Activated CD4-positive, alpha-beta T cell treated with anti-CD3 and anti-CD28 coated beads for 24 hours (primary cell): ENCODE data around the gene TRIP10.
"Not testable (repeated sequence)": the region's sequence is repeated elsewhere in the genome, so short reads cannot be mapped to it uniquely, and the experiment has no call there.

Experiments
- DNase-seq, 2 donors: peaks; one replicate each; pipeline ENCODE4 v3.0.0-alpha.2; 2020; ENCODE audit warnings: low read depth in 2 of 2

Gene TRIP10, protein sequence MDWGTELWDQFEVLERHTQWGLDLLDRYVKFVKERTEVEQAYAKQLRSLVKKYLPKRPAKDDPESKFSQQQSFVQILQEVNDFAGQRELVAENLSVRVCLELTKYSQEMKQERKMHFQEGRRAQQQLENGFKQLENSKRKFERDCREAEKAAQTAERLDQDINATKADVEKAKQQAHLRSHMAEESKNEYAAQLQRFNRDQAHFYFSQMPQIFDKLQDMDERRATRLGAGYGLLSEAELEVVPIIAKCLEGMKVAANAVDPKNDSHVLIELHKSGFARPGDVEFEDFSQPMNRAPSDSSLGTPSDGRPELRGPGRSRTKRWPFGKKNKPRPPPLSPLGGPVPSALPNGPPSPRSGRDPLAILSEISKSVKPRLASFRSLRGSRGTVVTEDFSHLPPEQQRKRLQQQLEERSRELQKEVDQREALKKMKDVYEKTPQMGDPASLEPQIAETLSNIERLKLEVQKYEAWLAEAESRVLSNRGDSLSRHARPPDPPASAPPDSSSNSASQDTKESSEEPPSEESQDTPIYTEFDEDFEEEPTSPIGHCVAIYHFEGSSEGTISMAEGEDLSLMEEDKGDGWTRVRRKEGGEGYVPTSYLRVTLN

DNA sequence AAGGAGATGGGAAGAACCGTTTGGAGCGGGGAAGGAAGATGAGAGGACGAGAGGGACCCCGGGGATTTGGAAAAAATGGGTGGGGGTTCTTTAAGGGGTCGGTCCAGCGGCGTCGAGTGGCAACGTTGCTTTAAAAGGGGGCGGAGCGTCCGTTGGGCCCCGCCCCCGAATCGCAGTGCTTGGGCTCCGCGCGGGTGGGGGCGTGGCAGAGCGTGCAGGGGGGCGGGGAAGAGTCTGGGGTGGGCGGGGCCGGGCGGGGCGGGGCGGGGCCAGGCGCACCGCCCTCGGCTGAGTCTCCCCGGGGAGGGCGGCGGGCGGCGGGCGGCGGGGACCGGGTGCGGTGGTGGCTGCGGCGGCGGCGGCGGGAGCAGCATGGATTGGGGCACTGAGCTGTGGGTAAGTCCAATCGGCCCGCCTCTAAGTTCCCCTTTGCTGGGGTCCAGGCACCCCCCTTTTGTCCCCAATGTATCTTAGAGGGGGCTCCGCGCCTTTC is at the start of gene TRIP10:
TSS of gene TRIP10 (plus strand) at position 291 of the 493 bp plus-strand sequence. CDS start at position 373, 82 bp downstream.
- DNase-seq, result peak; percentile 65 to 77

DNA sequence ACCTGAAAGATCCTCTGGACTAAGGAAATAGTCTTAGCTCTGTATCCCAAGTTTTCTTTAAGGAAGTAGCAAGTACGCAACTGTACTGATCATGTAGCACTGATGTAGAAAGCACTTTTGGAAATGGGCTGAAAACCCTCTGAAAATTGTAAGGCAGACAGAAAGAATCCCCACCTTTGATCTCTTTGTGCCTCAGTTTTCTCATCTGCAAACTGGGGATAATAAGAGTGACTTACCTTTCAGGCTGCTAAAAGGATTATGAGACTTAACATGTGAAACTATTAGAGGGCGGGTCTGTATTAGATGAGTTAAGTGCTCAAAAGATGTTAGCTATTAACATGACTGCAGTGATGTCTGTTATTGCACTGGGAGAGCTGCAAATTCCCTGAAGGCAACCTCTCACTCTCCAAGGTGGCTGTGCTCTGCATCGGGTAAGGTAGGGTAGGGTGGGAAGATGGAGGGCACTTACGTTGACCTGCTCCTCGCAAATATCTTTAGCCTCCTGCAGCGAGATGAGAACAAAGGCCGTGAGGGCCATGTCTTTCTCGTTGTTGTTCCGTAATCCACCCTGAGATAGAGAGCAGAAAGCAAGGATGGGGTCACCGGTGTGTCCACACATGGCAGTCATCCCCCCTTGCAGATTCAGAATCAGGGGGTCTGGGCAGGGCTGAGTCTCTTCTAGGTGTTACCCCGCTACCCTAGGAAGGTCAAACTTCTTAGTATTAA is 49.2 kb upstream of the TRIP10 start:
- no peak for DNase-seq

DNA sequence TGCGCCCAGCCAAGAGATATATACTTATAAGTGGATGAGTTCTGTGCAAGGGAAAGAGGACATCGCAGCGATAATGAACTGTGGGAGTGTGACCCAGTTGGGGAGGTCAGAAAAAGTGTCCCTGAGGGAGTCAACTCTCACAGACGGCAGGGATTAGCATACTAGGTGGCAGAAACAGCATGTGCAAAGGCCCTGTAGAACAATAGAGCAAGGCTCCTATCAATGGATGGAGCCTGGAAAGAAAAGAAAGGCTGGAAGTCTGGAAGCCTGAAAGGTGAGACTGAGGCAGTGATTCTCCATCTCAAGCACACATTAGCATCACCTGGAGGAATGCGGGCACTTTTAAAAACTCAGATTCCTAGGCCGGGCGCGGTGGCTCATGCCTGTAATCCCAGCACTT is 48.1 kb upstream of the TRIP10 start:
- DNase-seq, result no peak

DNA sequence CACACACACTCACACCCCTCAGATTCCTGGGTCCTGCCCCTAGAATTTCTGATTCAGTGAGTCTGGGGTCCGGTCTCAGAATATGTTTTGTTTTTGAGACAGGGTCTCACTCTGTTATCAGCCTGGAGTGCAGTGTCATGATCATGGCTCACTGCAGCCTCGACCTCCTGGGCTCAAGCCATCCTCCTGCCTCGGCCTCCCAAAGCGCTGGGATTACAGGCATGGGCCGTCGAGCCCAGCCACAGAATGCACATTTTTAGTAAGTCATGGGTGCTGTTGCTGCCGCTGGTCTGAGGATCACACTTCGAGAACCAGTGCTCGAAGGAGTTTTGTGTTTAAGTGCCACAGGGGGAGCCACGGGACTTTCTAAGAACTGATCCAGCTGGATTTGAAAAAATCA is 47.5 kb upstream of the TRIP10 start:
- no peak for DNase-seq

DNA sequence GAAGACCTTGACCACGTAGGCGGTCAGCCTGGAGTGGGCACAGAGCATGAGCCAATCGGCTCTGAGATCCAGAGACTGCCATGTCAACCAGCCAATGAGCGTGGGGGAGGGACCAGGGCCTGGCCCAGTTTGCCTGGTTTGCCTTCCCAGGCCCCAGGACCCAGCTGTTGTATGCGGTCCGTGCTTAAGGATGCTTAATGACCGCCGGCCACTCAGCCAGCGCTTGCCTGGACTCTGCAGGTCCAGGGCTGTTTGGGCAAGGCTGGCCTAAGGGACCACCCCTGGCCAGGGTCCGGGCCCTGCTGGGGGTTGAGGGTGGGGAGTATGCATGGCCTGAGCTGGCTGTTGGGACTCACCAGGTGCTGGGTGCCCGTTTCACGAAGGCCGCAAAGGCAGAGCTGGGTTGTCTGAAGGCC is 46.4 kb upstream of the TRIP10 start:
- no peak for DNase-seq

DNA sequence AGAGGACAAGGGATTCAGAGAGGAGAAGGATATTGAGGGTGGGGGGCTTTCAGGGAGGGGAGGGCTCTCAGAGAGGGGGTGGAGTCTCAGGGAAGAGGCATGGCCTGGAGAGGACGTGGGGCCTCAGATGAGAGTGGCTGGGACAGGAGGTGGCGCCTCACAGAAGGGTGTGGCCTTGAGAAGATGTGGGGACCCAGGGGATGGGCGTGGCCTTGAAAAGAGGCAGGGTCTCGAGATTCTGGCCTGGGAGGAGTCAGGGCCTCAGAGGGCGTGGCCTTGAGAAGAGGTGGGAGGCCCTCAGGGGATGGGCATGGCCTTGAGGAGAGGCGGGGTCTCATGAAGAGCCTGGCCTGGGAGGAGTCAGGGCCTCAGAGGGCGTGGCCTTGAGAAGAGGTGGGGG is 45.8 kb upstream of the TRIP10 start:
- DNase-seq, result no peak

DNA sequence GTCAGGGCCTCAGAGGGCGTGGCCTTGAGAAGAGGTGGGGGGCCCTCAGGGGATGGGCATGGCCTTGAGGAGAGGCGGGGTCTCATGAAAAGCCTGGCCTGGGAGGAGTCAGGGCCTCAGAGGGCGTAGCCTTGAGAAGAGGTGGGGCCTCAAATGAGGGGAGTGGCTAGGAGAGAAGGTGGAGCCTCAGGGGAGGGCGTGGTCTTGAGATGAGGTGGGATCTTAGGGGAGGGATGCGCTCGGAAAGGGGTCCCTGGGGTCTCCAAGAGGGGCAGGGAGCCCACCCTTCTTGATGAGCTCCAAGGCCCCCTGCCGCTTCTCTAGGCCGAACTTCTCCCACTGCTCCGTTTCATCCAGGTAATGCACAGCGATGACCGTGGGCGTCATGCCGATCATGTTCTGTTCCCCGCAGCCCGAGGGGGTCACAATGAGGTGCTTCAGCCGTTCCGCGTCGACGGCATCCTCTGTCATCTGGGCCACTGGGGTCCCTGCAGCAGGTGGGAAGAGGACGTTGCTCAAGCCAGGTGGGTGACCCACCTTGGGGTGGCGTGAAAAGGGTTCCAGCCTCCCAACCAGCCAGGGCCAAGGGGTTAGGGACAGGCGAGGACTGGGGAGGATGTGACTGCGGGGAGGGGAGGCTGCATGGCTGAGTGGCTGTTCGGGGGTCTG is 45.2 kb upstream of the TRIP10 start:
- no peak for DNase-seq

DNA sequence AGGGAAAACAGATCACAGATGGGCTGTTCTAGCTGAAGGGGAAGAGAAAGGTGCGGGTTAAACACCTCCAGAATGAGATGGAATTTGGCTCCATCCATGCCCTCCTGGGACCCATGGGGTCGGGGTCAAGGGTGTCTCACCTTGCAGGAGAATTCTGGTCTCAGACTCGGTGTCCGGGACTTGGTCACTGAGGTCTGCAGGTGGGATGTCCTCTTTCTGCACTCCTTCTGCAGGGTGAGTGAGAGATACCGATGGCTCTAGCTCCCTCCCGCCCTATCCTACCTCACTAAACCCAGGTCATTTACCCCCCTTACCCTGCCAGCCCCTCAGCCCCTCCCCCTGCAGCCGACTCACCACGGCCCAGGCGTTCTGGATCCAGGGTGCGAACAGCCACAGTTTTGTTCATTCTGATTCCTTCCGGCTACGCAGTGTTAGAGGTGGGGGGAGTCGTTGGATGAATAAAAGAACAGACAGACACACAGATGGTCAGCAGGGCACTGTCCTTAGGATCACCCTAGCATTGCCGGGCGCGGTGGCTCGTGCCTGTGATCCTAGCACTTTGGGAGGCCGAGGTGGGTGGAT is 43.1 kb upstream of the TRIP10 start:
- no peak for DNase-seq

DNA sequence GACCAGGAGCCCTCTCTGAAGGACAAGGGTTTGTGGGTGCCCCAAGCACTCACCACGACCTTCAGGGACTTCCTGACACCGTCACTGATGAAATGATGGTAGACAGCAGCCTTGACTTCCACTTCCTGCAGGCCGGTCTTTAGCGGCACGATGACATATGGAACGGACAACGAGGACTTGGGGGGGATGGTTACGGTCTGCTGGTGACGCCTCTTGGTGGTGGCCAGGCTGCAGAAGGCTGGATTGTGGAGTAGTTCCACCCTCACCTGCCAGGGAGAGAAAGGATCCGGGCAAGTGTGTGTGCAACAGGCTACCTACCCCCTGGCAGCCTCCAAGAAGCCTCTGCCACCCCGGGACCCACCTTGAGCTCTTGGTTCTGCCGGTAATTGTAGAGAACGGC is 42.2 kb upstream of the TRIP10 start:
- no peak for DNase-seq

DNA sequence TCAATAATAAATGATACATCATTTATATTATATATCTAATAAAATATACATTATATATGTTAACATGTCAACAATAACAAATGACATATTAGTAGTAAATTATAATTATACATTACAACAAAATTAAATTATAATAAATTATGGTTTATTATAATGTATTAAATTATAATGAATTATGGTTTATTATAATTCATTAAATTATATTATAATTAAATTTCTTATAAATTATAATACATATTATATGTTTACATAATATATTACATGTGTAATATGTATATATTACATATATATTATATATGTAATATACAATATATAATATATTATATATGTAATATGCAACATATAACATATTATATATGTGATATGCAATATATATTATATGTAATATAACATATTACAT is 39.5 kb upstream of the TRIP10 start:
- no peak for DNase-seq

DNA sequence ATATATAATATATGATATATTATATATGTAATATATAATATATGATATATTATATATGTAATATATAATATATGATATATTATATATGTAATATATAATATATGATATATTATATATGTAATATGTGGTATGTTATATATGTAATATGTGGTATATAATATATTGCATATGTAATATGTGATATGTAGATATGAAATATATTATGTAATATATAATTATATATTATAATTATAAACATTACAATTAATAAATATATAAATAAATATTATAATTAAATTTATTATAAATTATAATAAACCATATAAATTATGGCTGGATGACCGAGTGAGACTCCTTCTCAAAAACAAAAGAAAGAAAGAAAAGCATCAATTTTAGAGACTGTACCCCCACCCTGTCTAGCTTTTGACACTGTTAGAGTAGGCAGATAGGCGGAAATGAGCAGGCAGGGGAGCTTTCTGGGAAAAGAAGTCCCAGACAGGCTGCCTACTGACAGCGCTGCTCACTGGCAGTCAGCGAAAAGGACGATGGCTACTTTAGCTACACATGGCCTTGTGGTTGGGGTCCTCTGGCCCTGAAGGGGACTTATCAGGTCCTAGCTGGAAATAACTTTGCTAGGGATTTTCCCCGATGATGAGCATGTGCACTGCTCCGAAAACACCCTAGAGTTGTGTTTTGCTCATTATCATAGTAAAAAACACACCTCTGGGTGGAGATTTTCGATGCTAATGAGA is 38.7 kb upstream of the TRIP10 start:
- no peak for DNase-seq

DNA sequence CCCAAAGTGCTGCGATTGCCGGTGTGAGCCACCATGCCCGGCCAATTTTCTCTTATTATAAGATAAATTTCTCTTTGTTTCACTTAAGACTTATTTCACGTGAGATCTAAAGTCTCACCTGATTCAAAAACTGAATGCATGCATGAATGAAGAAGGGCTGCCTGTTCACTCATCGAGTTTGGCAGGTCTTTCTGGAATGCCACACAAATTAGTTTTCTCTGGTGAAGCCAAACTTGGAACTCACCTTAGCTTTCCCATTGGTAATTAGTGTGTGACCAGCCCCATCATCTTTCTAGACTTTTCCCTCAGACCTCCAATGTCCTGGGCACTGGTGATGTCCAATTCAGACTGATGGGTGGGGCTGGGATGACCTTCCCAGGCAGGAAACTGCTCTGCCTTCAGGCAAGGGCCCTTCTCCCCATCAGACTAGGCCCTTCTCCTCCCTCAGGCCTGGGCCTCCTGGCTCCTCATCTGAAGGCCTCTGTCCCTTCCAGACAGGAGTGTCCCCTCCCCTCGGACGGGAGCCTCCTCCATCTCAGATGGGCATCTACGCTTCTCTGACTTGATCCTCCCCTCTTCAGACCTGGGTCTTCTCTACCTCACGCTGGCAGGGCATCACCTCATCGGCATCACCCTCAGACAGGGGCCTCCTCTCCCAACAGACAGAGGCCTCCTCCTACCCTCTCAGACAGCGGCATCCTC is 33.4 kb upstream of the TRIP10 start:
- no peak for DNase-seq

DNA sequence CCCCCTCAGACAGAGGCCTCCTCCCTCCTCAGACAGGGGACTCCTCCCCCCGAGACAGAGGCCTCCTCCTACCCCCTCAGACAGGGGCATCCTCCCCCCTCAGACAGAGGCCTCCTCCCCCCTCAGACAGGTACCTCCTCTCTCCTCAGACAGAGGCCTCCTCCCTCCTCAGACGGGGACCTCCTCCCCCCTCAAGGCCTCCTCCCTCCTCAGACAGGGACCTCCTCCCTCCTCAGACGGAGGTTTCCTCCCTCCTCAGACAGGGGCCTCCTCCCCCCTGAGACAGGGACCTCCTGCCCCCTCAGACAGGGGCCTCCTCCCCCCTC is 32.9 kb upstream of the TRIP10 start:
- DNase-seq, result no peak

DNA sequence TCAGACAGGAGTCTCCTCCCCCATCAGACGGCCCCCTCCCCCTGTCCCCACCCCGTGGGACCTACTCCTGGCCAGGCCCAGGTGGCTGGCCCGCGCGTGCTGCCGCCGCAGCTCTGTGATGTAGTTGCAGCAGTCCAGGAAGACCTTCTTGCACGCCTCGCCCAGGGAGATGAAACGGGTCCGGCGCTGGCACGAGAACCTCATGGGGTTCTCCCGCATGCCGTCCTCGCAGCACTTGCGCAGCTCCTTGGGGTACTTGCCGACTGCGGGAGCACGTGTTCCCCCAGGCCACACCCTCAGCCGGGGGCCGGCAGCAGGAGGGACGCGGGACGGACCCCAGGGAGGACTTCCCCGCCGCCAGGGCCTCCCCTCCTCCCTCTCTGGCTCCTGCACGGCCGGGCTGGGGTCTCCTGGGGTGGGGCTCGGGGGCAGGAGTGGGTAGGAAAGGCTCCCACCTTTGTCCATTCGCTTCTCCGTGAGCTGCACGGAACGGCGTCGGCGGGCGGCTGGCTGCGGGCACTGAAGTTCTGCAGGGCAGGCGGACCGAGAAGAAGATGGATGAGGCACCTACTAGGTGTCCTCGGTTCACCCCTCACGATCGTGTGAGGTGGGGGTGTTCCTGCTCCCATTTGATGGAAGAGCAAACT is 32.3 kb upstream of the TRIP10 start:
- DNase-seq, result no peak

DNA sequence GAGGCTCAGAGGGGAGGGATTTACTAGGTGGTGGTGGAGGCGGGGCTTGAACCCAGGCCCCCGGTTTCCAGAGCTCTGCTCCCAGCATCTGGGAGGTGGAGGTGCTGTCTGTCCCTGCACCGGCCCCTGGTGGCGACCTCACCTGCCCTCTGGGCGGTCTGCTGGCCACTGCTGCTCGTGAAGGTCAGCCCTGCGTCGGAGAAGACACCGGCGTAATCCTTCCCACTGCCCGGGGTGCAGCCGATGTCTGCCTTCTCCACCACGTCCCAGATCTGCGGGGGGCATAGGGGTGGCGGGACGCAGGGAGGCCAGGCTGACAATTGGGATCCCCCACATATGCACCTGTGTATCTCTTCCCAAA is 31.8 kb upstream of the TRIP10 start:
- DNase-seq, result no peak

DNA sequence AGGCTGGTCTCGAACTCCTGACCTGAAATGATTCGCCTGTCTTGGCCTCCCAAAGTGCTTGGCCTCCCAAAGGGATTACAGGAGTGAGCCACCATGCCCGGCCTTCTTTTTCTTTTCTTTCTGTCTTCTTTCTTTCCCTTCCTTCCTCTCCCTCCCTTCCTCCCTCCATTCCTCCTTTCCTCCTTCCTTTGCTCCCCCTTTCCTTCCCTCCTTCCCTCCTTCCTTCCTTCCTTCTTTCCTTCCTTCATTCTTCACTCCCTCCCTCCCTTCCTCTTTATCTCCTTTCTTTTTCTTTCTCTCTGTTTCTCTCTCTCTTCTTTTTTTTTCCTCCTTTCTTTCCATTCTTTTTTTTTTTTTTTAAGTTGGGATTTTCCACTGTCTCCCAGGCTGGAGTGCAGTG is 31.1 kb upstream of the TRIP10 start:
- DNase-seq, result no peak

DNA sequence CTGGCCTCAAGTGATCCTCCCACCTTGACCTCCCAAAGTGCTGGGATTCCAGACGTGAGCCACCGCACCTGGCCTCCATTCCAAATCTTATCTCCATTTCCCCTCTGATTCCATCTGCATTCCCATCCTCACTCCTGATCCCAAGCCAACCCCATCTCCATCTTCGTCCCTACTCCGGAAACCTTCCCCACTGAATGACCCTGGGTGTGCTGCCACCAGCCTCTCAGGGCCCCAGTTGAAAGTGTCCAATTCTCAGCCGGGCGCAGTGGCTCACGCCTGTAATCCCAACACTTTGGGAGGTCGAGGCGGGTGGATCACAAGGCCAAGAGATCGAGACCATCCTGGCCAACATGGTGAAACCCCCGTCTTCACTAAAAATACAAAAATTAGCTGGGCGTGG is 30.6 kb upstream of the TRIP10 start:
- not testable (repeated sequence) for DNase-seq

DNA sequence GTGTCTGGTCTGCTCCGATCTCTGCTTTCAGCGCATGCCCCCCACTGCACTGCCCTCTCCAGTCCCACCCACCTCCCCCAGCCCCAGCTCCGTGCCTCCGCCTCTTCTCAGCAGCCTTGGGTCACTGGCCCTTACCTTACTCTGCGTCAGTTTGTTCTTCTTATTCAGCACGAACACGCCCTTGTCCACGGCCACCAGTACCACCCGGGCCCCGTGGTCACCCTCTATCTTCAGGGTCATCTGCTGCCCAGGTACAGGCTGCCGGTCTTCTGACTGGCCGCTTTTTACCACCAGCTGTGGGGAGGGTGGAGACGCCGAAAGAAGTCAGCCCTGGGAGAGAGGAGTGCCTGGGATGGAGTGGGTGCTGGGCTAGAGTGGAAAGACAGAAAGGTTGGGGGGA is 29.9 kb upstream of the TRIP10 start:
- DNase-seq, result no peak

DNA sequence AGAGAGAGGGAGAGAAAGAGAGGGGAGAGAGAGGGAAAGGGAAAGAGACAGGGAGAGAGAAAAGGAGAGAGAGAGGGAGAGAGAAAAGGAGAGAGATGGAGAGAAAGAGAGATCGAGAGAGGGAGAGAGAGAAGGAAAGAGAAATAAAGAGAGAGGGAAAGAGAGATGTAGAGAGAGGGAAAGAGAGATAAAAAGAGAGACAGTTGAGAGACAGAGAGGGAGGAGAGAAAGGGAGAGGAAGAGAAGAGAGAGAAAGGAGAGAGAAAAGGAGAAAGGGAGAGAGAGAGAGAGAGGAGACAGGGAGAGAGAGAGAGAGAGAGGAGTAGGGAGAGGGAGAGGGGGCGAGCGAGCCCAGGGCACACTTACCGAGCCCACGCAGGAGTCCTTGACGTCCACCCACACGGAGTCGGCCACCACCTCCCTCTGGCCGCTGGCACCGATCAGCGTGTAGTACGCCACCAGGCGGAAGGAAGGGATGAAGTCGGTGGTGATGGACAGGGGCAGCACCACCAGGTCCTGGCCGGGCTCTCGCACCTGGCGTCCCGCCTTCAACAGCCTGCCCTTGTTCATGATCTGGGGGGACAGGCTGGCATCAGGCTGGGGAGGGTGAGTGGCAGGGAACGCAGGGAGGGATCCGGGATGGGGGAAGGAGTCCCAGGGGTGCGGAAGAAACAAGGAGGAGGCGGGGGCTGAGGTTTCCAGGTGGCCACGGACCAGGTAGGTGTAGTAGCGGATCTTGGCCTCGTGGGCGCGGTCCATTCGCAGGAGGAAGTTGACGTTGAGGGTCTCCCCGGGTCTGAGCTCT is 29.0 kb upstream of the TRIP10 start:
- DNase-seq, result no peak

DNA sequence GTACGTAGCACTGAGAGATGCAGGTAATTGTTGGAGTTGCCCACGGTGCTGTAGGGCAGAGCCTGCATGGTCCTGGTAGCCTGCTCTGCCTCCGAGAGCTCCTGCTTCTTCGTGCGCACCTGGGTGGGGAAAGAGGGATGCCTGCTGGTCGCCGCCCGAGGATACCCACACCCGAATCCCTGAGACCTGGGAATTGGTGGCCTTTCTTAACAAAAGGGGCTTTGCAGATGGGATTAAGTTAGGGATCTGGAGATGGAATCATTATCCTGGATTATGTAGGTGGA is 28.5 kb upstream of the TRIP10 start:
- DNase-seq, result no peak
